WTC11 (cell line): ENCODE results near the gene CARD11.

Source experiments
- ATF1 ChIP-seq: sonication (generic); formaldehyde crosslinking; IDR thresholded peaks from 2 replicates; pipeline ENCODE4 v1.8.1; 2023; ENCODE audit warnings: mild to moderate bottlenecking, moderate library complexity, missing genetic modification reagents
- CREM ChIP-seq: sonication (generic); formaldehyde crosslinking; IDR thresholded peaks from 2 replicates; pipeline ENCODE4 v1.8.1; 2022; ENCODE audit warnings: mild to moderate bottlenecking, missing genetic modification reagents, moderate library complexity
- FOXJ3 ChIP-seq: sonication (generic); formaldehyde crosslinking; IDR thresholded peaks from 2 replicates; pipeline ENCODE4 v1.9.0; 2021; ENCODE audit warnings: missing genetic modification reagents, mild to moderate bottlenecking, borderline replicate concordance
- FOXK1 ChIP-seq: sonication (generic); formaldehyde crosslinking; IDR thresholded peaks from 2 replicates; pipeline ENCODE4 v1.8.0; 2022; ENCODE audit warnings: mild to moderate bottlenecking, moderate library complexity, missing genetic modification reagents
- JUN ChIP-seq: sonication (generic); formaldehyde crosslinking; IDR thresholded peaks from 2 replicates; pipeline ENCODE4 v1.8.0; 2023; ENCODE audit warnings: mild to moderate bottlenecking, missing genetic modification reagents
- SP1 ChIP-seq: sonication (generic); formaldehyde crosslinking; conservative IDR thresholded peaks from 2 replicates; pipeline ENCODE4 v1.8.1; 2022; ENCODE audit warnings: missing genetic modification reagents
- TCF7 ChIP-seq: sonication (generic); formaldehyde crosslinking; IDR thresholded peaks from 2 replicates; pipeline ENCODE4 v1.8.0; 2022; ENCODE audit warnings: mild to moderate bottlenecking, low read depth, missing genetic modification reagents, moderate library complexity
- TEAD4 ChIP-seq: sonication (generic); formaldehyde crosslinking; IDR thresholded peaks from 2 replicates; pipeline ENCODE4 v1.8.0; 2022; ENCODE audit warnings: mild to moderate bottlenecking, missing genetic modification reagents
- ZNF317 ChIP-seq: sonication (generic); formaldehyde crosslinking; IDR thresholded peaks from 2 replicates; pipeline ENCODE4 v1.8.1; 2023; ENCODE audit warnings: low read depth, mild to moderate bottlenecking, moderate library complexity, missing genetic modification reagents, borderline replicate concordance
- TF ChIP-seq, protein P1 (sequence below): fragments of 200-600 bp; IDR thresholded peaks from 2 replicates; pipeline ENCODE4 v1.8.0; 2022; ENCODE audit warnings: antibody characterized with exemption
- TF ChIP-seq, protein P2 (sequence below): fragments of 250-450 bp; sonication (Bioruptor Pico); IDR thresholded peaks from 2 replicates; pipeline ENCODE4 v1.9.0; 2021; ENCODE audit warnings: moderate library complexity, mild to moderate bottlenecking, inconsistent platforms, borderline replicate concordance

DNA sequence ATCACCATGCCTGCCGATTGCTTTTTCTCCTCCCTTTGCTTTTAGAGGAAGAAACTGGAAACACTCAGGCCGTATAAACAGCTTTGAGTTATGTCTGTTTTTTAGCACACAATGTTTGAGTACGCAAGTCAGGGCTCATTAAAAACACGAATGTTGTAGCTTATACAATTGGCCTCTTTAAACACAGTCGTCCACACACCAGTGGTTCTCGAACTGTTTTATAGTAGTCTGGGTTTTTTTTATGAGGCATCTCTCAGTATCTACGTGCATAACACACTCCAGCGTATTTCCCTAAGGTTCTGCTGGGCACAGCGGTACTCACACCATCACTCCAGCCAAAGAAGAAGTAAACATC is 13.4 kb upstream of the CARD11 start:
- TF ChIP-seq, protein P1, sequence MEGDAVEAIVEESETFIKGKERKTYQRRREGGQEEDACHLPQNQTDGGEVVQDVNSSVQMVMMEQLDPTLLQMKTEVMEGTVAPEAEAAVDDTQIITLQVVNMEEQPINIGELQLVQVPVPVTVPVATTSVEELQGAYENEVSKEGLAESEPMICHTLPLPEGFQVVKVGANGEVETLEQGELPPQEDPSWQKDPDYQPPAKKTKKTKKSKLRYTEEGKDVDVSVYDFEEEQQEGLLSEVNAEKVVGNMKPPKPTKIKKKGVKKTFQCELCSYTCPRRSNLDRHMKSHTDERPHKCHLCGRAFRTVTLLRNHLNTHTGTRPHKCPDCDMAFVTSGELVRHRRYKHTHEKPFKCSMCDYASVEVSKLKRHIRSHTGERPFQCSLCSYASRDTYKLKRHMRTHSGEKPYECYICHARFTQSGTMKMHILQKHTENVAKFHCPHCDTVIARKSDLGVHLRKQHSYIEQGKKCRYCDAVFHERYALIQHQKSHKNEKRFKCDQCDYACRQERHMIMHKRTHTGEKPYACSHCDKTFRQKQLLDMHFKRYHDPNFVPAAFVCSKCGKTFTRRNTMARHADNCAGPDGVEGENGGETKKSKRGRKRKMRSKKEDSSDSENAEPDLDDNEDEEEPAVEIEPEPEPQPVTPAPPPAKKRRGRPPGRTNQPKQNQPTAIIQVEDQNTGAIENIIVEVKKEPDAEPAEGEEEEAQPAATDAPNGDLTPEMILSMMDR: no peak
- no peak for TF ChIP-seq CREM (CRISPR knock-in tag)
- no peak for TF ChIP-seq TEAD4 (CRISPR knock-in tag)
- no peak for TF ChIP-seq JUN (CRISPR knock-in tag)
- TF ChIP-seq TCF7 (CRISPR knock-in tag): no peak
- no peak for TF ChIP-seq FOXJ3 (CRISPR knock-in tag)
- TF ChIP-seq SP1: no peak
- no peak for TF ChIP-seq ATF1
- no peak for TF ChIP-seq ZNF317 (CRISPR knock-in tag)
- TF ChIP-seq FOXK1 (CRISPR knock-in tag): no peak
- TF ChIP-seq, protein P2, sequence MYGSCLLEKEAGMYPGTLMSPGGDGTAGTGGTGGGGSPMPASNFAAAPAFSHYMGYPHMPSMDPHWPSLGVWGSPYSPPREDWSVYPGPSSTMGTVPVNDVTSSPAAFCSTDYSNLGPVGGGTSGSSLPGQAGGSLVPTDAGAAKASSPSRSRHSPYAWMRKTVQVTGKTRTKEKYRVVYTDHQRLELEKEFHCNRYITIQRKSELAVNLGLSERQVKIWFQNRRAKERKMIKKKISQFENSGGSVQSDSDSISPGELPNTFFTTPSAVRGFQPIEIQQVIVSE (CRISPR knock-in tag): no peak
